ENCODE data around the gene ABCB1.

DNA sequence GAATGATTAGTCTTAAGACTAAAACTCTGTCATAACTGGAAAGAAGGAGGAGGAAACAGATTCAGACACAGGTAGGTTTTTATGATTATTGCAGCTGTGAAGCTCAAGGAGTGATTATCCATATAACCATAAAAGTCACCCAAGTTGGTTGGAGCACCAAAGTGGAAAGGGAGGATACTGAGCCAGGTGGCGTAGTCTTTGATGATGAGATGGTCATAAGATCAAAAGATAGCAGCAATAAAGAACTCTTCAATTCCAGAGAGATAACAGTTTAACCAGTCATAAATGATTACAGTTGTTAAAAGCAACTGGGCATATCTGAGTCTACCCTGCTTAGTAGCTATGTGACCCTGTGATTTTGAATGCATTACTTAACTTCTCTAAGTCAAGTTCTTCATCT lies 8.4 kb downstream of the ABCB1 start:
- TF ChIP-seq ZNF384 (IDR thresholded peaks at IDR 0.05; ENCODE audit: borderline replicate concordance, low read depth, low read length) (no peak), SREBF2 (IDR thresholded peaks at IDR 0.05; ENCODE audit: low read length) (no peak), HDAC2 (IDR thresholded peaks at IDR 0.05) (no peak), ESRRA (IDR thresholded peaks at IDR 0.05; ENCODE audit: low read length) (no peak), CREB1 (IDR thresholded peaks at IDR 0.05; ENCODE audit: low read depth) (no peak), POLR2AphosphoS2 (IDR thresholded peaks at IDR 0.05; ENCODE audit: low read depth, low read length) (no peak), KDM1A (IDR thresholded peaks at IDR 0.05; ENCODE audit: borderline replicate concordance) (no peak), EZH2 (IDR thresholded peaks at IDR 0.05; ENCODE audit: borderline replicate concordance, control insufficient read depth, low read depth, low read length) (no peak)
- TF ChIP-seq, protein P1, sequence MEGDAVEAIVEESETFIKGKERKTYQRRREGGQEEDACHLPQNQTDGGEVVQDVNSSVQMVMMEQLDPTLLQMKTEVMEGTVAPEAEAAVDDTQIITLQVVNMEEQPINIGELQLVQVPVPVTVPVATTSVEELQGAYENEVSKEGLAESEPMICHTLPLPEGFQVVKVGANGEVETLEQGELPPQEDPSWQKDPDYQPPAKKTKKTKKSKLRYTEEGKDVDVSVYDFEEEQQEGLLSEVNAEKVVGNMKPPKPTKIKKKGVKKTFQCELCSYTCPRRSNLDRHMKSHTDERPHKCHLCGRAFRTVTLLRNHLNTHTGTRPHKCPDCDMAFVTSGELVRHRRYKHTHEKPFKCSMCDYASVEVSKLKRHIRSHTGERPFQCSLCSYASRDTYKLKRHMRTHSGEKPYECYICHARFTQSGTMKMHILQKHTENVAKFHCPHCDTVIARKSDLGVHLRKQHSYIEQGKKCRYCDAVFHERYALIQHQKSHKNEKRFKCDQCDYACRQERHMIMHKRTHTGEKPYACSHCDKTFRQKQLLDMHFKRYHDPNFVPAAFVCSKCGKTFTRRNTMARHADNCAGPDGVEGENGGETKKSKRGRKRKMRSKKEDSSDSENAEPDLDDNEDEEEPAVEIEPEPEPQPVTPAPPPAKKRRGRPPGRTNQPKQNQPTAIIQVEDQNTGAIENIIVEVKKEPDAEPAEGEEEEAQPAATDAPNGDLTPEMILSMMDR (IDR thresholded peaks at IDR 0.05 in 2 of 3, conservative IDR thresholded peaks at IDR 0.05 in 1 of 3; ENCODE audit: control insufficient read depth in 2 of 3, extremely low read depth in 1 of 3, insufficient read depth in 1 of 3, low read depth in 3 of 3, low read length in 3 of 3) = no peak

Measured in GM12878 (cell line).